ENCODE data around the gene EPB41L3.
"Not testable (repeated sequence)": the region's sequence is repeated elsewhere in the genome, so short reads cannot be mapped to it uniquely, and the experiment has no call there.

Gene EPB41L3

GRCh38 chr18:5543773-5544389, at the start of gene EPB41L3:
TSS of gene EPB41L3 (minus strand) at chr18:5543997. CDS start at chr18:5489183, 54,814 bp downstream.
- no peaks in the 10 kb centered on the region for H3K4me1 Mint-ChIP-seq
- H3K27ac Mint-ChIP-seq = no peak within 1 kb of the TSS
- no peaks in the 10 kb centered on the region for H3K9me3 Mint-ChIP-seq
- ATAC-seq (no peak), DNase-seq (ENCODE audit: low spot score in 2 of 2) (no peak)
- no peak within 1 kb of the TSS for H3K4me3 Mint-ChIP-seq
- no peaks in the 10 kb centered on the region for H3K36me3 Mint-ChIP-seq

- peaks cover 5% of the 10 kb centered on the region for H3K9me3 Mint-ChIP-seq
- no peak for ATAC-seq
- no peak overlapping the region for H3K27ac Mint-ChIP-seq
- no peaks in the 10 kb centered on the region for H3K4me1 Mint-ChIP-seq
- no peak overlapping the region for H3K4me3 Mint-ChIP-seq
- no peak for DNase-seq (ENCODE audit: low spot score in 2 of 2)
- no peaks in the 10 kb centered on the region for H3K36me3 Mint-ChIP-seq
These were observed 44.7 kb upstream of the EPB41L3 start for GRCh38 chr18:5588529-5588928.

GRCh38 chr18:5585653-5586052, 41.9 kb upstream of the EPB41L3 start:
- no peaks in the 10 kb centered on the region for H3K36me3 Mint-ChIP-seq
- H3K27ac Mint-ChIP-seq = no peak overlapping the region
- H3K9me3 Mint-ChIP-seq = no peaks in the 10 kb centered on the region
- no peaks in the 10 kb centered on the region for H3K4me1 Mint-ChIP-seq
- no peak overlapping the region for H3K4me3 Mint-ChIP-seq
- ATAC-seq (no peak), DNase-seq (ENCODE audit: low spot score in 2 of 2) (no peak)

GRCh38 chr18:5584746-5585417, 41.1 kb upstream of the EPB41L3 start:
- H3K9me3 Mint-ChIP-seq = no peaks in the 10 kb centered on the region
- no peak overlapping the region for H3K4me3 Mint-ChIP-seq

GRCh38 chr18:5582849-5583681, 39.3 kb upstream of the EPB41L3 start:
- Mint-ChIP-seq H3K36me3 (no peaks in the 10 kb centered on the region), H3K27ac (no peak overlapping the region), H3K9me3 (no peaks in the 10 kb centered on the region), H3K4me3 (no peak overlapping the region), H3K4me1 (no peaks in the 10 kb centered on the region)
- DNase-seq (ENCODE audit: low spot score in 2 of 2) = no peak
- no peak for ATAC-seq

More at GRCh38 chr18:5584746-5585417, 41.1 kb upstream of the EPB41L3 start:
- Mint-ChIP-seq H3K36me3 (no peaks in the 10 kb centered on the region), H3K4me1 (no peaks in the 10 kb centered on the region), H3K27ac (no peak overlapping the region)
- DNase-seq (ENCODE audit: low spot score in 2 of 2) (no peak), ATAC-seq (no peak)

GRCh38 chr18:5582076-5582475, 38.3 kb upstream of the EPB41L3 start:
- no peaks in the 10 kb centered on the region for H3K9me3 Mint-ChIP-seq
- no peaks in the 10 kb centered on the region for H3K36me3 Mint-ChIP-seq
- no peaks in the 10 kb centered on the region for H3K4me1 Mint-ChIP-seq
- DNase-seq (ENCODE audit: low spot score in 2 of 2) (no peak), ATAC-seq (no peak)
- H3K27ac Mint-ChIP-seq = no peak overlapping the region
- no peak overlapping the region for H3K4me3 Mint-ChIP-seq

GRCh38 chr18:5574843-5575242, 31.0 kb upstream of the EPB41L3 start:
- ATAC-seq = no peak
- H3K36me3 Mint-ChIP-seq = no peaks in the 10 kb centered on the region
- peaks cover 3% of the 10 kb centered on the region for H3K9me3 Mint-ChIP-seq
- H3K4me1 Mint-ChIP-seq = no peaks in the 10 kb centered on the region
- no peak overlapping the region for H3K27ac Mint-ChIP-seq
- no peak overlapping the region for H3K4me3 Mint-ChIP-seq
- DNase-seq (ENCODE audit: low spot score in 2 of 2) = no peak

GRCh38 chr18:5571666-5572065, 27.9 kb upstream of the EPB41L3 start:
- Mint-ChIP-seq H3K9me3 (peaks cover 5% of the 10 kb centered on the region), H3K36me3 (no peaks in the 10 kb centered on the region), H3K27ac (no peak overlapping the region), H3K4me3 (no peak overlapping the region), H3K4me1 (no peaks in the 10 kb centered on the region)
- ATAC-seq (no peak), DNase-seq (ENCODE audit: low spot score in 2 of 2) (no peak)

- H3K27ac Mint-ChIP-seq; H3K4me1 Mint-ChIP-seq; DNase-seq (ENCODE audit: low spot score in 2 of 2); H3K4me3 Mint-ChIP-seq; H3K9me3 Mint-ChIP-seq; ATAC-seq; H3K36me3 Mint-ChIP-seq: not testable (repeated sequence)
These were observed 26.8 kb upstream of the EPB41L3 start for GRCh38 chr18:5570613-5571012.

- peaks cover 2% of the 10 kb centered on the region for H3K9me3 Mint-ChIP-seq
- no peak for DNase-seq (ENCODE audit: low spot score in 2 of 2)
- no peak for ATAC-seq
- H3K27ac Mint-ChIP-seq = no peak overlapping the region
- no peaks in the 10 kb centered on the region for H3K36me3 Mint-ChIP-seq
- no peaks in the 10 kb centered on the region for H3K4me1 Mint-ChIP-seq
- no peak overlapping the region for H3K4me3 Mint-ChIP-seq
These were observed 24.6 kb upstream of the EPB41L3 start for GRCh38 chr18:5568416-5568815.

GRCh38 chr18:5558851-5559250, 15.1 kb upstream of the EPB41L3 start:
- H3K4me1 Mint-ChIP-seq = no peaks in the 10 kb centered on the region
- no peak overlapping the region for H3K4me3 Mint-ChIP-seq
- no peaks in the 10 kb centered on the region for H3K36me3 Mint-ChIP-seq
- DNase-seq (ENCODE audit: low spot score in 2 of 2) (no peak), ATAC-seq (no peak)
- H3K27ac Mint-ChIP-seq = no peak overlapping the region
- H3K9me3 Mint-ChIP-seq = no peaks in the 10 kb centered on the region

GRCh38 chr18:5556310-5556974, 12.6 kb upstream of the EPB41L3 start:
- Mint-ChIP-seq H3K36me3 (no peaks in the 10 kb centered on the region), H3K4me3 (no peak overlapping the region), H3K9me3 (no peaks in the 10 kb centered on the region), H3K27ac (no peak overlapping the region), H3K4me1 (no peaks in the 10 kb centered on the region)
- DNase-seq (ENCODE audit: low spot score in 2 of 2) (no peak), ATAC-seq (no peak)

- H3K4me3 Mint-ChIP-seq = no peak overlapping the region
- ATAC-seq (no peak), DNase-seq (ENCODE audit: low spot score in 2 of 2) (no peak)
- H3K4me1 Mint-ChIP-seq = no peaks in the 10 kb centered on the region
- H3K36me3 Mint-ChIP-seq = no peaks in the 10 kb centered on the region
- H3K27ac Mint-ChIP-seq = no peak overlapping the region
- no peaks in the 10 kb centered on the region for H3K9me3 Mint-ChIP-seq
These were observed 10.8 kb upstream of the EPB41L3 start for GRCh38 chr18:5554629-5555028.

GRCh38 chr18:5546660-5547059, 2.9 kb upstream of the EPB41L3 start:
- ATAC-seq (no peak), DNase-seq (ENCODE audit: low spot score in 2 of 2) (no peak)
- no peak overlapping the region for H3K27ac Mint-ChIP-seq
- H3K9me3 Mint-ChIP-seq = no peaks in the 10 kb centered on the region
- H3K4me3 Mint-ChIP-seq = no peak overlapping the region
- H3K36me3 Mint-ChIP-seq = no peaks in the 10 kb centered on the region
- no peaks in the 10 kb centered on the region for H3K4me1 Mint-ChIP-seq

GRCh38 chr18:5543036-5543680, 639 bp downstream of the EPB41L3 start:
- H3K4me3 Mint-ChIP-seq = no peak overlapping the region
- DNase-seq (ENCODE audit: low spot score in 2 of 2) (no peak), ATAC-seq (no peak)
- no peaks in the 10 kb centered on the region for H3K9me3 Mint-ChIP-seq
- no peaks in the 10 kb centered on the region for H3K4me1 Mint-ChIP-seq
- no peaks in the 10 kb centered on the region for H3K36me3 Mint-ChIP-seq
- no peak overlapping the region for H3K27ac Mint-ChIP-seq
